KBM-7 (cell line): ENCODE data around the gene SSTR4.

Experiments used
- DNase-seq: peaks from one replicate; pipeline ENCODE4 v3.0.0-alpha.2; 2015
- in situ Hi-C: fragments of 300-500 bp; cut with MboI; formaldehyde crosslinking; loops from 2 replicates; pipeline ENCODE4 v1.14.3; 2020; ENCODE audit warnings: low sequenced_read_pairs, low pct_unique_long_range_greater_than_20kb, mixed read lengths

SSTR4 gene

GRCh38 chr20:23037017-23037481 lies 1.9 kb downstream of the SSTR4 start:
- DNase-seq, result no peak
- in situ Hi-C loops, result no loop called here

GRCh38 chr20:23039136-23039875 lies 4.2 kb downstream of the SSTR4 start:
- in situ Hi-C loops, result no loop called here
- DNase-seq, result no peak

- DNase-seq, result no peak
- in situ Hi-C loops, result no loop called here
Measured at GRCh38 chr20:23039885-23040508, 4.9 kb downstream of the SSTR4 start.

- no peak for DNase-seq
- in situ Hi-C loops, result no loop called here
Measured at GRCh38 chr20:23042270-23042669, 7.2 kb downstream of the SSTR4 start.

- no peak for DNase-seq
- in situ Hi-C loops, result no loop called here
Measured at GRCh38 chr20:23043376-23043775, 8.3 kb downstream of the SSTR4 start.

- DNase-seq, result no peak
- in situ Hi-C loops, result no loop called here
Measured at GRCh38 chr20:23046431-23046830, 11.3 kb downstream of the SSTR4 start.

- DNase-seq, result no peak
- in situ Hi-C loops, result no loop called here
Measured at GRCh38 chr20:23047001-23047737, 12.1 kb downstream of the SSTR4 start.

GRCh38 chr20:23047738-23048214 lies 12.7 kb downstream of the SSTR4 start:
- in situ Hi-C loops, result no loop called here
- no peak for DNase-seq

GRCh38 chr20:23048283-23049200 lies 13.4 kb downstream of the SSTR4 start:
- in situ Hi-C loops, result no loop called here
- peak; percentile 73 for DNase-seq

GRCh38 chr20:23049201-23050075 lies 14.3 kb downstream of the SSTR4 start, which contains the start of gene THBD:
THBD (minus strand) TSS chr20:23049672; CDS start chr20:23049504, 168 bp downstream.
- in situ Hi-C loops, result no loop called here
- peak; percentile 37 for DNase-seq

GRCh38 chr20:23050076-23050838 lies 15.1 kb downstream of the SSTR4 start:
- in situ Hi-C loops, result no loop called here
- DNase-seq, result peak; percentile 10

- peak; percentile 71 for DNase-seq
- in situ Hi-C loops, result no loop called here
Measured at GRCh38 chr20:23050847-23051627, 15.9 kb downstream of the SSTR4 start.

GRCh38 chr20:23052904-23053303 lies 17.8 kb downstream of the SSTR4 start:
- no peak for DNase-seq
- in situ Hi-C loops, result no loop called here

- DNase-seq, result no peak
- in situ Hi-C loops, result no loop called here
Measured at GRCh38 chr20:23058240-23058639, 23.1 kb downstream of the SSTR4 start.

- DNase-seq, result no peak
- in situ Hi-C loops, result no loop called here
Measured at GRCh38 chr20:23059001-23059400, 23.9 kb downstream of the SSTR4 start.

GRCh38 chr20:23059846-23060245 lies 24.7 kb downstream of the SSTR4 start:
- DNase-seq, result no peak
- in situ Hi-C loops, result no loop called here

- no peak for DNase-seq
- in situ Hi-C loops, result no loop called here
Measured at GRCh38 chr20:23060629-23061028, 25.5 kb downstream of the SSTR4 start.
